Mesodermal cell (in vitro differentiated cells): ENCODE results near the gene ATP6V0C.
"Not testable (repeated sequence)": the region's sequence is repeated elsewhere in the genome, so short reads cannot be mapped to it uniquely, and the experiment has no call there.

Source experiments
- H3K27ac ChIP-seq: 2 replicates; pipeline ENCODE4 v1.7.0; 2013; ENCODE audit warnings: mild to moderate bottlenecking, low read depth, low read length, moderate library complexity; ENCODE audit not compliant: severe bottlenecking
- H3K36me3 ChIP-seq: 2 replicates; pipeline ENCODE4 v1.7.1; 2013; ENCODE audit warnings: mild to moderate bottlenecking, low read length, moderate library complexity; ENCODE audit not compliant: control insufficient read depth, insufficient read depth
- H3K4me1 ChIP-seq: one replicate; pipeline ENCODE4 v1.7.1; 2013; ENCODE audit warnings: mild to moderate bottlenecking, low read length; ENCODE audit not compliant: insufficient read depth, control insufficient read depth, poor library complexity, severe bottlenecking
- H3K4me3 ChIP-seq: 2 replicates; pipeline ENCODE4 v1.7.0; 2013; ENCODE audit warnings: low read length, control low read depth, mild to moderate bottlenecking; ENCODE audit not compliant: insufficient read depth, poor library complexity, severe bottlenecking; ENCODE audit errors: extremely low read depth
- H3K9me3 ChIP-seq: 2 replicates; pipeline ENCODE4 v1.7.1; 2013; ENCODE audit warnings: mild to moderate bottlenecking, low read length, moderate library complexity; ENCODE audit not compliant: control insufficient read depth
- WGBS, 2 experiments: methylation state at CpG; one replicate each; pipeline ENCODE4 v1.1.5; 2013; ENCODE audit warnings: missing lambda C conversion rate in 2 of 2; ENCODE audit not compliant: insufficient coverage in 2 of 2; 5-methylcytosine and 5-hydroxymethylcytosine counted together

The ATP6V0C gene

GRCh38 chr16:2476345-2476720, 37.4 kb upstream of the ATP6V0C start:
- H3K27ac ChIP-seq = no peak overlapping the region
- H3K4me3 ChIP-seq = no peak overlapping the region
- H3K9me3 ChIP-seq = no peaks in the 10 kb centered on the region
- WGBS, 2 experiments = 83 to 93% methylated on average over 7 to 9 of the region's 9 CpGs
- H3K4me1 ChIP-seq = peaks cover 6% of the 10 kb centered on the region
- H3K36me3 ChIP-seq = no peaks in the 10 kb centered on the region

DNA sequence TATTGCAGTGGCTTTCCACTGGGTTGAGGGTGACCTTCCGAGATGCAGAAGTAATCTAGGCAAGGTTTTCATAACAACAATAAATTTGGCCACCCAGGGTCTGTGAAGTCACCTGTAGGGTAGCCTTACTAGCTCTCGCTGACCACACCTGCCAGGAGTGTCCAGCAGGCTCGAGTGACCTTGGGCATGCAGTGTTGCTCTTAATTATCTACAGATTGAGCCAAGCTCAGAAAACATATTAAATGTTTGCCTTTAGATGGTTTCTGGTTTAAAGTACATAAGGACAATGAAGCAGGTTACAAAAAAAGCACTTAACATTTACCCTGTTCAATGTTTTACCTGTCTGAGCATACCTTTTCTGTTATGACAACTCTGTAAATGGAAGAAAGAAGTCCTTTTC, 37.0 kb upstream of the ATP6V0C start:
- no peaks in the 10 kb centered on the region for H3K9me3 ChIP-seq
- no peaks in the 10 kb centered on the region for H3K36me3 ChIP-seq
- 93 to 95% methylated on average over 2 of the region's 3 CpGs for WGBS, 2 experiments
- peaks cover 6% of the 10 kb centered on the region for H3K4me1 ChIP-seq
- H3K27ac ChIP-seq = no peak overlapping the region
- H3K4me3 ChIP-seq = no peak overlapping the region

GRCh38 chr16:2477327-2477726, 36.4 kb upstream of the ATP6V0C start:
- WGBS, 2 experiments = 81 to 87% methylated on average over 3 of the region's 3 CpGs
- H3K4me1 ChIP-seq = peaks cover 3% of the 10 kb centered on the region

GRCh38 chr16:2478279-2478678, 35.5 kb upstream of the ATP6V0C start:
- H3K4me1 ChIP-seq = peaks cover 3% of the 10 kb centered on the region
- H3K9me3 ChIP-seq = no peaks in the 10 kb centered on the region
- no peak overlapping the region for H3K4me3 ChIP-seq
- no peaks in the 10 kb centered on the region for H3K36me3 ChIP-seq
- H3K27ac ChIP-seq = no peak overlapping the region
- WGBS, 2 experiments = 84 to 94% methylated on average over 4 to 8 of the region's 8 CpGs

More at GRCh38 chr16:2477327-2477726, 36.4 kb upstream of the ATP6V0C start:
- Histone ChIP-seq H3K27ac (no peak overlapping the region), H3K9me3 (no peaks in the 10 kb centered on the region), H3K36me3 (no peaks in the 10 kb centered on the region), H3K4me3 (no peak overlapping the region)

GRCh38 chr16:2479996-2480395, 33.8 kb upstream of the ATP6V0C start:
- H3K9me3 ChIP-seq, H3K36me3 ChIP-seq, H3K27ac ChIP-seq, H3K4me3 ChIP-seq, H3K4me1 ChIP-seq: not testable (repeated sequence)
- WGBS, 2 experiments = 91 to 96% methylated on average over 9 to 10 of the region's 10 CpGs

DNA sequence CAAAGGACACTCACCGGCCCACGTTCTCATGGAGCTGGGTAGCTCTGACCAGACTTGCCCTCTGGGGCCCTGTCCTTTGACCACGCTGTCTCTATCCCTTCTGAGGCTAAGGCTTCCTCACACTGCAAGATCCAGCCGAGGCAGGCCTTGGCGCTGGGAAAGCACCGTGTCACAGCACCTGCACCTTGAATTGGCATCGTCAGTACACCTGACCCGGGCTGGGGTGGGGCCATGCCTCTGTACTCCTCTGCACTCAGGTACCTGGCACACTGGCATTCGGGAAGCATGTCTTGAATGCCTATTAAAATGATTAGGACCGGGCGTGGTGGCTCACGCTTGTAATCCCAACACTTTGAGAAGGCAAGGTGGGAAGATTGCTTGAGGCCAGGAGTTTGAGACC, 32.8 kb upstream of the ATP6V0C start:
- no peaks in the 10 kb centered on the region for H3K36me3 ChIP-seq
- no peaks in the 10 kb centered on the region for H3K9me3 ChIP-seq
- no peak overlapping the region for H3K4me3 ChIP-seq
- 93 to 94% methylated on average over 11 of the region's 12 CpGs for WGBS, 2 experiments
- no peak overlapping the region for H3K27ac ChIP-seq
- H3K4me1 ChIP-seq = peaks cover 2% of the 10 kb centered on the region

- H3K9me3 ChIP-seq = no peaks in the 10 kb centered on the region
- peaks cover 3% of the 10 kb centered on the region for H3K4me1 ChIP-seq
- H3K27ac ChIP-seq = no peak overlapping the region
- 86 to 93% methylated on average over 6 to 7 of the region's 7 CpGs for WGBS, 2 experiments
- no peaks in the 10 kb centered on the region for H3K36me3 ChIP-seq
- H3K4me3 ChIP-seq = no peak overlapping the region
Measured at GRCh38 chr16:2481676-2482075, 32.1 kb upstream of the ATP6V0C start.

- Histone ChIP-seq H3K4me3 (no peak overlapping the region), H3K36me3 (no peaks in the 10 kb centered on the region), H3K27ac (no peak overlapping the region), H3K4me1 (peaks cover 6% of the 10 kb centered on the region), H3K9me3 (no peaks in the 10 kb centered on the region)
- 92 to 96% methylated on average over 11 to 12 of the region's 13 CpGs for WGBS, 2 experiments
Measured at GRCh38 chr16:2482249-2482648, 31.5 kb upstream of the ATP6V0C start.

- peaks cover 8% of the 10 kb centered on the region for H3K4me1 ChIP-seq
- 89 to 93% methylated on average over 26 to 29 of the region's 32 CpGs for WGBS, 2 experiments
- H3K27ac ChIP-seq = no peak overlapping the region
- no peak overlapping the region for H3K4me3 ChIP-seq
- no peaks in the 10 kb centered on the region for H3K36me3 ChIP-seq
- no peaks in the 10 kb centered on the region for H3K9me3 ChIP-seq
Measured at GRCh38 chr16:2482708-2483534, 30.8 kb upstream of the ATP6V0C start.

DNA sequence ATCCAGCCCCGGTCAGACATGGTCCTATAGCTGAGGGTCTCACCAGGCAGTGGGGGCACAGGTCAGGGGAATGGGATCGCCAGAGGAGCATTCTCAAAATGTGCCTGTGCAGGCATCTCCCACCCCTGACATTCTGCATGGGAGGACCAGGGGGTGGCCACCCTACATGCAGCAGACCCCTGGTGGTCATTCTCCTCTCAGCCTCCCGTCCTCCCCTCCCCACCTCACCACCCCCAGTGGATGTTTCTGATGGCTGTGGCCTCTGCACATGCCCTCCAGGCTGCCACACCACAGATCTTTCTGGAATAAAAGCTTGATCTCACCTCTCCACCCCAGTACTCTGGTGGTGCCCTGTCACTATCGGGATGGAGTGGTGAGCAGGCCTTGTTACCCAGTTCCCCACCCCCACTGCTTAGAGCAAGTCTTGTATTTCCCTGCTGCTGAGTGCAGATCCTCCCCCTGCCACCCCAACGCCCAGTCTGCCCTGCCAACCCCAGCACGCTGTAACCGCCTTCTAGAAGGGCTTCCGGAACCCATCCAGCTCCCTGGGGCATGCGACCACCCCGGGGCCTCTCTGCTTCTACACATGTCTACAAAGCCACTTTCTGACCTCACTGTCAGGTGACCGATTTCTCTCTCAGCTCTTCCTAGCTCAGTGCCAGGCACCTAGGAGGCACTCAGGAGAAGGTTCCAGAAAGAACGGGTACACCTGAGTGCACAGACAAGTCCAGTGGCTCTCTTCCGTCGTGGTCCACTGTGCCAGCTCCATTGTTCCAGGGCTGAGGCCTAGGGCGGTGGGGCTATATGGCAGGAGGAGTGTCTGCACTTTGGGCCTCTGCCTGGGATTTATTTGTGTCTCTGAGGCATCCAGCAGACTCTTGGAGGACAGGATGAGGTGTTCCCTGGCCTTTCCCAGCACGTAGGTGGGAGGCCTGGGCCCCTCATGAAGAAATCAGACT, 29.5 kb upstream of the ATP6V0C start:
- H3K36me3 ChIP-seq = no peaks in the 10 kb centered on the region
- H3K4me3 ChIP-seq = no peak overlapping the region
- WGBS, 2 experiments = 92 to 95% methylated on average over 15 of the region's 16 CpGs
- no peaks in the 10 kb centered on the region for H3K9me3 ChIP-seq
- peaks cover 8% of the 10 kb centered on the region for H3K4me1 ChIP-seq
- no peak overlapping the region for H3K27ac ChIP-seq
